Muscle layer of colon (tissue), 2 donors: ENCODE measurements around the gene PDE8B.
A peak's percentile ranks its signal among the peaks of the same experiment; 100 is the strongest.

Experiments
- H3K27ac ChIP-seq: one replicate; pipeline ENCODE4 v1.7.0; 2013; ENCODE audit warnings: low read depth, mild to moderate bottlenecking, low read length, moderate library complexity
- H3K27me3 ChIP-seq, 2 donors: one replicate each; pipeline ENCODE4 v1.7.0; 2013; ENCODE audit warnings: low read length in 2 of 2, mild to moderate bottlenecking in 2 of 2; ENCODE audit not compliant: insufficient read depth in 2 of 2, control insufficient read depth in 1 of 2
- H3K36me3 ChIP-seq: one replicate; pipeline ENCODE4 v1.7.0; 2013; ENCODE audit warnings: mild to moderate bottlenecking, low read length; ENCODE audit not compliant: insufficient read depth
- H3K4me1 ChIP-seq: one replicate; pipeline ENCODE4 v1.7.0; 2013; ENCODE audit warnings: mild to moderate bottlenecking, low read length; ENCODE audit not compliant: insufficient read depth
- H3K4me3 ChIP-seq, 2 donors: one replicate each; pipeline ENCODE4 v1.7.0; 2013; ENCODE audit warnings: low read length in 2 of 2, low read depth in 1 of 2, mild to moderate bottlenecking in 1 of 2, moderate library complexity in 1 of 2
- H3K9ac ChIP-seq: one replicate; pipeline ENCODE4 v1.7.0; 2013; ENCODE audit warnings: low read length
- H3K9me3 ChIP-seq: one replicate; pipeline ENCODE4 v1.7.0; 2013; ENCODE audit warnings: mild to moderate bottlenecking, low read length
- donor health status: abdominal sarcoma.
- donor health status: Adenocarcinoma of cecum.

PDE8B gene

DNA sequence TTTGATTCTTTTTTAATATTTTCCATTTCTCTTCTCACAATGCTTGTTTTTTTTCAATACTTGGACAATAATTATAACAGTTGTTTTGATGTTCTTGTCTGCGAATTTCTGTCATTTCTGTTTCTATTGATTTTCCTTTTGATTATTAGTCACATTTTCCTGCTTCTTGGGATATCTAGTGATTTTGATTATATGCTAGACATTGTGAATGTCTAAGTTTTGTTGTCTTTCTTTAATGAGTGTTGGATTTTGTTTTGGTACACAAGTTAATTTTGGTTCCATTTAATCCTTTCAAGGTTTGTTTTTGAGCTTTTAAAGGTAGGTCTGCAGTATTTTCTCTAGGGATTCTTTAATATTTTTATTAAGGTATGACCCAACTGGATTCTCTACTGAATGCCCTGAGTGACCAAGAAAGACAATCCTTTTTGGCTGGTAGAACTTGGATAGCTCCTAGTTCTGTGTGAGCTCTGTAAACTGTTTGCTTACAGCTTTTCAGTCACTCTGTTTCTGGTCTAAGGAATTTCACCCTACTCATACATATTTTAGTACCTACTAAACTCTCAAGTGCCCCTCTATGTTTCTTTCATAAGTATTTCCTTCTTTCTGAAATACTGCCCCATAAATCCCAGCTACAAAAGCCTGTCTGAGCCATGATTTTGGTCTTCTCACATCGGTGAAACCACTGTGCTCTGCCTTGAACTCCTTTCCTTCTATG is 12.5 kb upstream of the PDE8B start:
- H3K36me3 ChIP-seq: no peaks in the 10 kb centered on the region
- H3K4me1 ChIP-seq: no peaks in the 10 kb centered on the region
- no peak overlapping the region for H3K4me3 ChIP-seq
- no peak overlapping the region for H3K27ac ChIP-seq
- H3K9ac ChIP-seq: no peak overlapping the region
- H3K9me3 ChIP-seq: no peaks in the 10 kb centered on the region
- no peaks in the 10 kb centered on the region for H3K27me3 ChIP-seq

DNA sequence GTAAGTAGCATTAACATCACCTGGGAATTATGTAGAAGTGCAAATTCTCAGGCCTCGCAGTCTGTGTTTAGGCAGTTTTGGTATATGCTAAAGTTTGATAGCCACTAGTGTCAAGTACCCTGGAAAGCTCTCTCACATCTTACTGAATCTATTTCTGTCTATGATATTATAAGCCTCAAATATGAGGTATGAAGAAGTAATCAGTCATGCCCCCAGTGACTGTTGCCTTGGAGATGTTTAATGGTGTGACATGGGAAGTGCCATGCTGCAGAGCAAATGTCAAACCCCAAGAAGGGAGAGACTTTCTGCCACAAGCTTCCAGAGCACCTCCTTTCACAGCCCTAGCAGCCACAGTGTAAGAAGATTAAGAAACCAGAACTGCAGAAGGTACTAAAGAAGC is 9.8 kb upstream of the PDE8B start:
- Histone ChIP-seq H3K36me3 (no peaks in the 10 kb centered on the region), H3K9me3 (no peaks in the 10 kb centered on the region), H3K27ac (no peak overlapping the region), H3K27me3 (no peaks in the 10 kb centered on the region), H3K9ac (no peak overlapping the region), H3K4me3 (no peak overlapping the region), H3K4me1 (no peaks in the 10 kb centered on the region)

DNA sequence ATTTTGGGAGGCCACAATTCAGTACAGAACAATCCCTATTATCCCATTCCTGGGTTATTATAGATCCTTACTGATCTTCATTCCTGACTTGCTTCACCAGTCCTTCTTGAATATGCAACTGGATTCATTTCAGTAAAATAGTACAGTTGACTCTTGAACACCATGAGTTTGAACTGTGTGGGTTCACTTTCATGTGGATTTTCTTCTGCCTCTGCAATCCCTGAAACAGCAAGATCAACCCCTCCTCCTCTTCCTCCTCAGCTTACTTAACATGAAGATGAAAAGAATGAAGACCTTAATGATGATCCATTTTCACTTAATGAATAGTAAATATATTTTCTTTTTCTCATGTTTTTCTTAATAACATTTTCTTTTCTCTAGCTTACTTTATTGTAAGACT is 8.3 kb upstream of the PDE8B start:
- Histone ChIP-seq H3K36me3 (no peaks in the 10 kb centered on the region), H3K4me1 (no peaks in the 10 kb centered on the region), H3K9ac (no peak overlapping the region), H3K27ac (no peak overlapping the region), H3K9me3 (no peaks in the 10 kb centered on the region), H3K4me3 (no peak overlapping the region), H3K27me3 (no peaks in the 10 kb centered on the region)

DNA sequence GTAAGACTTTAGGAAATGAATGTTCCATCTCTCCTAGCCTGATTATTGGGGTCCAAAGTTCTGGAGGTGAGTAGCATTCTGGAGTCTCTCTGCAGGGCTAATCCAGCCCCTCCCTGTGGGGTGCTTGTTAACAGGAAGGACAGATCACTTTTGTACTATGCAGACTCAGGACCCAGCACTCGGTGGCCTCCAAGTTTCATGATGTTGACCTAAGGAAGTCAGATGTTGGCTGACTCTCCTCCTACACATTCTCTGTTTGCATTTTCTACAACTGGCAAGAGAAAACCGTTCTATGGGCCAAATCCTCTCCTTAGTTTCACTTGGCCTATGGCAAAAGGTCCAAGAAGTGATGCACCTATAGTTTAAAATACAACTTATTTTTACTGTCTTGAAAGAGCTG is 5.5 kb upstream of the PDE8B start:
- H3K4me3 ChIP-seq: no peak overlapping the region
- no peaks in the 10 kb centered on the region for H3K27me3 ChIP-seq
- no peak overlapping the region for H3K9ac ChIP-seq
- no peaks in the 10 kb centered on the region for H3K4me1 ChIP-seq
- H3K9me3 ChIP-seq: no peaks in the 10 kb centered on the region
- H3K36me3 ChIP-seq: no peaks in the 10 kb centered on the region
- H3K27ac ChIP-seq: no peak overlapping the region

DNA sequence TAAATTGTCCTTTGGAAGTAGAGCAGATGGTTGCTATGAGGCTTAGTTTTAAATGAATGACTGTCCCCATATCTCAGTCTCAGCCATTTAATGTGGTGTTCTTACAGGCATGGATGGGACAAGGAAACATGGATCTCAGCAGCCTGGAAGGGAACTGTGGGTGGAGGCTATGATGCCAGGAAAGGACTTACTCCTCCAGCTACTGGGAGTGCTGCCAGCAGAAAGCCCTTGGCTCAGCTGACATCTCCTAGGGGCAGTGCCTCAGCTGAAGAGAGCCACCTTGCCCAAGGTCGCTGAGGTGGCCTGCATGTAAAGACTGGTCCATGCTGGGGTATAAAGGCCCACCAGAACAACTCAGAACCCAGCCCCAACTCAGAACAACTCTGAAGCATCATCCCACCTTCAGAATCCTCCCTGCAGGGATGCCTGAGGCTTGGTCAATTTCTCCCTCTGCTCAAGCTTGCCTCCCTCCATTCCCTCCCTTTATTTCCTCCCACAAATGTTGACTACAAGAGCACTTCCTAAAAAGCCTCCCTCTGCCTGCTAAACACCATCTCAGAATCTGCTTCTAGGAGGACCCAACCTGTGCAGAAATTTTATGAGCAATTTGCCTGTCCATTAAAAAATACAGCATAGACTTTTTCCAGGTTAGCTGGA is 1.8 kb upstream of the PDE8B start:
- Histone ChIP-seq H3K36me3 (no peaks in the 10 kb centered on the region), H3K27me3 (peaks cover 5 to 7% of the 10 kb centered on the region in 2 donors), H3K4me1 (peaks cover 6% of the 10 kb centered on the region), H3K4me3 (no peak overlapping the region), H3K27ac (no peak overlapping the region), H3K9ac (no peak overlapping the region), H3K9me3 (no peaks in the 10 kb centered on the region)

DNA sequence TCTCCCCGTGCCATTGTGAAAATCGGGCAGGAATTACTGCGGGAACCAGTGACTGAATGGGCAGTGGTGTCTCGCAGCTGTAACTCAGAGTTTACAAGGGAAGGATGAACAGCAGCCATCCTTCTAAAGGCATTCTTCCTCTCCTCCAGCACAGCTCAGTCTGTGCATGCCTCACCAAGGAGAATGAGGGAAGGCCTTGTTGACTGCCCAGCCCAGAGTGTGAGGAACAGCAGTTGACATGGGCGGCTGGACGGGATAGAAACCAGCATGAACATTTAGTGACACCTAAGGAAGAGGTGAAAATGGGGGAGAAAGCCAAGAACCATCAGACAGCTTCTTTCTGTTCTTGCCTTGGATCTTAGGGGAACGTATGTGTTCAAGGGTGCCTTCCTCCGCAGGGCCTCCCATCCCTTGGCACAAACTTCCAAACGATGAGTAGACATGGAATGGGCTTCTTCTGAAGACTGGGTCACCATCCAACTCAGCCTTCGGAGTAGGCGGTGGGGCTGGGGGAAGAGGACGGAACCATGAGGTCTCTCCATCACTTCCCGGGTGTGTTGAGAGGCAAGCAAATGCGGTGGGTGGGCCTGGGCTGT is 887 bp upstream of the PDE8B start:
- peaks cover 6% of the 10 kb centered on the region for H3K4me1 ChIP-seq
- peak overlapping the region; percentile 39 to 56 for H3K4me3 ChIP-seq
- no peaks in the 10 kb centered on the region for H3K9me3 ChIP-seq
- peaks cover 5 to 7% of the 10 kb centered on the region in 2 donors for H3K27me3 ChIP-seq
- H3K27ac ChIP-seq: no peak overlapping the region
- H3K9ac ChIP-seq: no peak overlapping the region
- no peaks in the 10 kb centered on the region for H3K36me3 ChIP-seq

DNA sequence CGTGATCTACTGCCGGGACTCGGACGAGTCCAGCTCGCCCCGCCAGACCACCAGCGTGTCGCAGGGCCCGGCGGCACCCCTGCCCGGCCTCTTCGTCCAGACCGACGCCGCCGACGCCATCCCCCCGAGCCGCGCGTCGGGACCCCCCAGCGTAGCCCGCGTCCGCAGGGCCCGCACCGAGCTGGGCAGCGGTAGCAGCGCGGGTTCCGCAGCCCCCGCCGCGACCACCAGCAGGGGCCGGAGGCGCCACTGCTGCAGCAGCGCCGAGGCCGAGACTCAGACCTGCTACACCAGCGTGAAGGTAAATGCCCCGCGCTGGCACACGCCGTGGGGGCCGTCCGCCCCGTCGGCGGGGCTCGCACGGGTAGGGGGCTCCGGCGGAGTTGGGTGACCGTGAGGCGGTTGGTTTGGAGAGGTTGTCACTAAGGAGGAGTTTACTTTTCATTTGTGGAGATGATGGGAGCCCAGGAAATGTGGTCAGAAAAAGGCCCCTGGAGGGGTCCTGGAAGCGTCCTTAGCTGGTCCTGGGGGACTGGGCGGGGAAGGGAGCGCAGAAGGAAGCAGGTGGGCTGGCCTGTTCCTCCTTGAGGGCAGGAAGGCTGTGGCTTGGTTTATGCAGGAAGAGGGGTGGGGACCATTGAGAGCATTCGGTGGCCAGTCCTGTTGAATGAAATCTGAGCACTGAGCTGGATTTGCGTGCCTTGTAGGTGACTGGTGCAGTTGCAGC is 647 bp downstream of the PDE8B start:
- Histone ChIP-seq H3K9me3 (no peaks in the 10 kb centered on the region), H3K36me3 (no peaks in the 10 kb centered on the region), H3K4me1 (peaks cover 6% of the 10 kb centered on the region), H3K27me3 (peaks cover 5 to 7% of the 10 kb centered on the region in 2 donors), H3K27ac (no peak overlapping the region), H3K4me3 (peak overlapping the region; percentile 56 to 68), H3K9ac (peak overlapping the region; percentile 22)

DNA sequence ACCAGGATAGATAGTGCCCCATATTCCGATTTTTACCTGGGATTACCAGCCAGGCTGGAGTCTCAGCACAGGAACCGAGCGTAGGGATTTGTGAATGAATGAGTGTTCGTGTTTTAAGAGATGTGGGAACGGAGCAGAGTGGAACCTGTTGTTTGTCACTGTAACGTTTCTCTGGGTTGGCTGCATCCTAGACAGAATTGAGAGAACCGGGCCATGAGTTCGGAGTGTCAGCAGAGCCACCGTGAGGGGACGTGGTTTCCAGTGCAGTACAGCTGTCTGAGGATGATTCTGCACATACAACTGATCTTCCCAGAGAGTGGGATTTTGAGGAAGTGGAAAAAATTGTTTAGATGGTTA is 1.2 kb downstream of the PDE8B start:
- Histone ChIP-seq H3K36me3 (no peaks in the 10 kb centered on the region), H3K9me3 (no peaks in the 10 kb centered on the region), H3K9ac (peak overlapping the region; percentile 22), H3K4me1 (peaks cover 6% of the 10 kb centered on the region), H3K27me3 (peaks cover 5 to 7% of the 10 kb centered on the region in 2 donors), H3K27ac (no peak overlapping the region), H3K4me3 (peak overlapping the region; percentile 56 to 68)

DNA sequence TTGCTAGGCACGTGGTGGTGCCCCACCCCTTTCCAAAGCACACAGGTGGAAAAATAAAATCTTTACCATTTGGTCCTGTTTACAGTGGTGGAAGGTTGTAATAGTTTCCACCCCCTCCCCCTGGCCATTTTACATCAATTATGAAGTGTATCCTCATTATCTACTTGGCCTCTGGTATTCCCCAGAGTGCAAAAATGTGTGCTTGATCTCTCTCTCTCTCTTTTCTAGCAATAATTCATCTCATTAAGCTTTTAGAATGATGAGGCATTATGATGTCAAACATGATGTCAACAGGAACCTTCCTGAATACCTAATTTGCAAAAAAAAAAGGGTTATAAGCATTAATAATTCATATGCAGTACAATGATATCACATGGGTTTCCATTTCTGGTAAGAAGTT is 3.1 kb downstream of the PDE8B start:
- Histone ChIP-seq H3K4me3 (no peak overlapping the region), H3K27me3 (peaks cover 5 to 7% of the 10 kb centered on the region in 2 donors)

DNA sequence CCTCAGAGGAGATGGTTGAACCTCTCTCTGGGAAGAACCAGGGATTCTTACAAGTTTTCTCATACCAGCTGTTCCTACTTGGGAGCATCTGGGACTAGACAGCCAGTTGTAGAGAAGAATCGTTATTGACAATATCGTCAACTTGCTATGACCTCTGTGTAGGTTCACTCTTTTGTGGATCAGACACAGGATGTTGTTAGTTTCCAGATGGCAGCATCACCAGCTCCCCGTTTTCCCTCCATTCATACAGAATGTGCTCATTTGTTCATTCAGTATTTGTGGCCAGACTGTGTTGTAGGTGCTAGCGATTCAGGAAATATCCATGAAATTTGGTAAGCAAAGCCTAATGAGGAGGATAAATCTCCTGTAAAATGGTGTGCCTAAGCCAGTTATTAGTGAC is 3.7 kb downstream of the PDE8B start:
- H3K27me3 ChIP-seq: peaks cover 5 to 7% of the 10 kb centered on the region in 2 donors
- peaks cover 6% of the 10 kb centered on the region for H3K4me1 ChIP-seq
- no peaks in the 10 kb centered on the region for H3K36me3 ChIP-seq
- H3K9me3 ChIP-seq: no peaks in the 10 kb centered on the region
- no peak overlapping the region for H3K27ac ChIP-seq
- H3K4me3 ChIP-seq: no peak overlapping the region
- H3K9ac ChIP-seq: no peak overlapping the region

More for the DNA sequence above, 3.1 kb downstream of the PDE8B start:
- H3K36me3 ChIP-seq: no peaks in the 10 kb centered on the region
- no peak overlapping the region for H3K27ac ChIP-seq
- peaks cover 6% of the 10 kb centered on the region for H3K4me1 ChIP-seq
- no peaks in the 10 kb centered on the region for H3K9me3 ChIP-seq
- no peak overlapping the region for H3K9ac ChIP-seq

DNA sequence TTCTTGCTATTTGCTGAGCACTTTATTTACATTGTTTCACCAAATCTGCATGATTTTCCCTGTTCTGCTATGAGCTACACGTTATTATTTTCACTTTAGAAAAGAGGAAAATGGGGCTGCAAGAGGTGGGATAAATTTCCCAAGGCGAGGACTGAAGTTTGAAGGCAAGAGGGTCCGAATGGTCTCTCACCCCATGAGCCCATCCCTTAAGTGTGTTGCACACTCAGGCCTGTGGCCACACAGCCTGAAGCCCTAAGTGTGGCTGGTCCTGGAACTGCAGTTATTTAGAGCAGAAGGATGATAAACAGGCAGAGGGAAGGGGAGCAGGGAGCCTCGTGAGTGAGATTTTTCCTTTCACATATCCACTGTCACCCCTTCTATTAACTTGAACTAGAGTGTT is 7.8 kb downstream of the PDE8B start:
- no peaks in the 10 kb centered on the region for H3K4me1 ChIP-seq
- no peak overlapping the region for H3K27ac ChIP-seq
- no peaks in the 10 kb centered on the region for H3K9me3 ChIP-seq
- no peaks in the 10 kb centered on the region for H3K27me3 ChIP-seq
- no peaks in the 10 kb centered on the region for H3K36me3 ChIP-seq
- H3K4me3 ChIP-seq: no peak overlapping the region
- no peak overlapping the region for H3K9ac ChIP-seq
